NT2/D1 (cell line): ENCODE data around the gene GNG7.
"Not testable (repeated sequence)": the region's sequence is repeated elsewhere in the genome, so short reads cannot be mapped to it uniquely, and the experiment has no call there.

ENCODE experiments used
- DNase-seq: peaks from one replicate; pipeline ENCODE4 v3.0.0-alpha.2; 2011; ENCODE audit warnings: low read depth, low spot score
- H3K27me3 ChIP-seq: 2 replicates; pipeline ENCODE4 v1.6.0; 2011; ENCODE audit warnings: mild to moderate bottlenecking; ENCODE audit not compliant: insufficient read length, insufficient read depth
- H3K36me3 ChIP-seq: 2 replicates; pipeline ENCODE4 v1.6.1; 2011; ENCODE audit warnings: mild to moderate bottlenecking, low read length, mixed read lengths; ENCODE audit not compliant: insufficient read depth, insufficient read length
- H3K4me1 ChIP-seq: 2 replicates; pipeline ENCODE4 v1.5.1; 2011; ENCODE audit not compliant: insufficient read depth, insufficient read length
- H3K4me3 ChIP-seq: 2 replicates; pipeline ENCODE4 v1.5.1; 2011; ENCODE audit warnings: low read depth; ENCODE audit not compliant: insufficient read length
- H3K9ac ChIP-seq: 2 replicates; pipeline ENCODE4 v1.6.0; 2011; ENCODE audit warnings: low read depth; ENCODE audit not compliant: insufficient read length
- H3K9me3 ChIP-seq: 2 replicates; pipeline ENCODE4 v1.5.1; 2011; ENCODE audit warnings: mild to moderate bottlenecking, low read length; ENCODE audit not compliant: insufficient read depth
- SUZ12 ChIP-seq: IDR thresholded peaks from 2 replicates; pipeline ENCODE4 v1.6.1; 2011; ENCODE audit not compliant: insufficient read length, insufficient read depth; ENCODE audit errors: extremely low read depth
- YY1 ChIP-seq: IDR thresholded peaks from 2 replicates; pipeline ENCODE4 v1.6.1; 2011; ENCODE audit not compliant: insufficient read length, insufficient read depth
- ZNF274 ChIP-seq: IDR thresholded peaks from 2 replicates; pipeline ENCODE4 v1.6.1; 2011; ENCODE audit warnings: mild to moderate bottlenecking, low read depth, low read length

GNG7 gene

DNA sequence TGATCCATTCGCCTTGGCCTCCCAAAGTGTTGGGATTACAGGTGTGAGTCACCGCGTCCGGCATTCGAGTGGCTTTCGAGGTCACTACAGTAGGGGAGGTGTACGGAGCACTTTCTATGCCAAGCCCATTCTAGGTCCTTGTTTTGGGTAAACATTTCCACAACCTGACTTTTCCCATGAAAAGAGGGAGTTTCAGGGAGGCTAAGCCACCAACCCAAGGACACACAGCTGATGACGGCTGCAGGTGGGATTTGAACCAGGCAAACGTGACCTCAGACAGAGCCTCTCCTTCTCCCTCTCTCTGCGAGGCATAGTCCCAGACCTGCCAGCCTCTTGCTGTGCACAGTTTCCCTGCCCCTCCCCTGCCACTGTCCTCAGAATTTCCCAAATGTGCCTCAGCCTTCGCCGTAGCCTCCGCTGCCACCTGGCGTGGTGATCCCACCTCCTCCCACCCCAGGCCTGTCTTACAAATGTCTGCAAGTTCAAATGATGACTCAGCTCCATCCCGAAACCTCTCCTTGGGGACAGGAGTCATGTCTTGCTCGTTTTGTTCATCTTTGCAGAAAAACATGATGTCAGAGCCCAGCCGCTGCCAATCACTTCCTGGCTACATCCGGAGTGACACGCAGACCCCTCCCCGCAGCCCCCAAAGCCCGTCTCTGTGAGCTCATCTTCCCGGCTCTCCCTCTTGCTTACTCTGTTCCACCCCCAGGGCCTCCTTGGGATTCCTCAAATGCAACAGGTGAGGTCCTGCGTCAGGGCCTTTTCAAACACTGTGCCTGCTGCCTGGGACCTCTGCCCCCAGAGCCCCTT, 233.2 kb downstream of the GNG7 start:
- TF ChIP-seq YY1: no peak
- no peak for TF ChIP-seq SUZ12
- TF ChIP-seq ZNF274: no peak
- Histone ChIP-seq H3K4me3 (peak overlapping the region; percentile 0), H3K9me3 (no peaks in the 10 kb centered on the region), H3K27me3 (no peaks in the 10 kb centered on the region), H3K9ac (peak overlapping the region; percentile 44), H3K4me1 (peaks cover 8% of the 10 kb centered on the region), H3K36me3 (no peaks in the 10 kb centered on the region)
- no peak for DNase-seq

DNA sequence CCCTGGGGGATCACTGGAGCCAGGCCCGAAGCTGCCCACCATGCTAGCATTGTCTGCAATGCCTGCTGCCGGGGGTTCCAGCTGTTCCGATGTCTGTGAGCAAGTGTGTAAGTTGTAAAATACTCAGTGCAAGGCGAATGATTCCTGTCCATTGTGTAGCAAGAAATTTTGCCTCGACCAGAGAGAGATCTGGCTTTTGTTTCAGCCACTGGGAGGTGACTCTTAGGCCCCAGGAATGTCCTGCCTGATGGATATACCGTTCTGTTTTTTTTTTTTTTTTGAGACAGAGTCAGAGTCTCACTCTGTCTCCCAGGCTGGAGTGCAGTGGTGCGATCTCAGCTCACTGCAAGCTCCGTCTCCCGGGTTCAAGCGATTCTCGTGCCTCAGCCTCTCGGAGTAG, 233.9 kb downstream of the GNG7 start:
- no peak for DNase-seq
- TF ChIP-seq SUZ12: no peak
- no peak for TF ChIP-seq YY1
- TF ChIP-seq ZNF274: no peak
- H3K27me3 ChIP-seq: no peaks in the 10 kb centered on the region
- peak overlapping the region; percentile 57 for H3K9ac ChIP-seq
- no peaks in the 10 kb centered on the region for H3K36me3 ChIP-seq
- H3K4me1 ChIP-seq: peaks cover 8% of the 10 kb centered on the region
- no peak overlapping the region for H3K4me3 ChIP-seq
- H3K9me3 ChIP-seq: no peaks in the 10 kb centered on the region

DNA sequence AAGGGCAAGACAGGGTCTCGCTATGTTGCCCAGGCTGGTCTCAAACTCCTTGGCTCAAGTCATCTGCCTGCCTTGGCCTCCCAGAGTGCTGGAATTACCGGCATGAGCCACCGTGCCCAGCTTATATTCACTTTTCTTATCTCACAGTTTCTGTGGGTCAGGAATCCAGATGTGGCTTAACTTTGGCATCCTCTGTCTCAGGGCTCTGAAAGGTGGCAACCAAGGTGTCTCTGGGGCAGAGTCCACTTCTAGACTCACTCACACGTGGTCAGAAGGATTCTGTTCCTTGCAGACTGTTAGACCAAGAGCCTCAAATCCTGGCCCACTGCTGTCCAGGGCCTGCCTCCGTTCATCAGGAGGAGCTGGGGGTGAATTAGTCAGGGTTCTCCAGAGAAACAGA, 238.1 kb downstream of the GNG7 start:
- H3K36me3 ChIP-seq: peaks cover 2% of the 10 kb centered on the region
- no peak for DNase-seq
- no peaks in the 10 kb centered on the region for H3K9me3 ChIP-seq
- no peak overlapping the region for H3K4me3 ChIP-seq
- TF ChIP-seq SUZ12 (no peak), YY1 (no peak), ZNF274 (no peak)
- peaks cover 8% of the 10 kb centered on the region for H3K4me1 ChIP-seq
- H3K9ac ChIP-seq: no peak overlapping the region
- no peaks in the 10 kb centered on the region for H3K27me3 ChIP-seq

DNA sequence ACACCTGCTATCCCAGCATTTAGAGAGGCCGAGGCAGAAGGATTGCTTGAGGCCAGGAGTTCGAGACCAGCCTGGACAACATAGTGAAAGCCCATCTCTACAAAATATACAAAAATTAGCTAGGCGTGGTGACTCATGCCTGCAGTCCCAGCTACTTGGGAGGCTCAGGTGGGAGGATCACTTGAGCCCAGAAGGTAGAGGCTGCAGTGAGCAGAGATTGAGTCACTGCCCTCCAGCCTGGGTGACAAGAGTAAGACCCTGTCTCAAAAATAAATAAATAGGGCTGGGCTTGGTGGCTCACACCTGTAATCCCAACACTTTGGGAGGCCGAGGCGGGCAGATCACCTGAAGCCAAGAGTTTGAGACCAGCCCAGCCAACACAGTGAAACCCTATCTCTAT, 238.8 kb downstream of the GNG7 start:
- not testable (repeated sequence) for H3K4me1 ChIP-seq, H3K36me3 ChIP-seq, DNase-seq, H3K27me3 ChIP-seq, H3K4me3 ChIP-seq, H3K9me3 ChIP-seq
- peak overlapping the region; percentile 62 for H3K9ac ChIP-seq

DNA sequence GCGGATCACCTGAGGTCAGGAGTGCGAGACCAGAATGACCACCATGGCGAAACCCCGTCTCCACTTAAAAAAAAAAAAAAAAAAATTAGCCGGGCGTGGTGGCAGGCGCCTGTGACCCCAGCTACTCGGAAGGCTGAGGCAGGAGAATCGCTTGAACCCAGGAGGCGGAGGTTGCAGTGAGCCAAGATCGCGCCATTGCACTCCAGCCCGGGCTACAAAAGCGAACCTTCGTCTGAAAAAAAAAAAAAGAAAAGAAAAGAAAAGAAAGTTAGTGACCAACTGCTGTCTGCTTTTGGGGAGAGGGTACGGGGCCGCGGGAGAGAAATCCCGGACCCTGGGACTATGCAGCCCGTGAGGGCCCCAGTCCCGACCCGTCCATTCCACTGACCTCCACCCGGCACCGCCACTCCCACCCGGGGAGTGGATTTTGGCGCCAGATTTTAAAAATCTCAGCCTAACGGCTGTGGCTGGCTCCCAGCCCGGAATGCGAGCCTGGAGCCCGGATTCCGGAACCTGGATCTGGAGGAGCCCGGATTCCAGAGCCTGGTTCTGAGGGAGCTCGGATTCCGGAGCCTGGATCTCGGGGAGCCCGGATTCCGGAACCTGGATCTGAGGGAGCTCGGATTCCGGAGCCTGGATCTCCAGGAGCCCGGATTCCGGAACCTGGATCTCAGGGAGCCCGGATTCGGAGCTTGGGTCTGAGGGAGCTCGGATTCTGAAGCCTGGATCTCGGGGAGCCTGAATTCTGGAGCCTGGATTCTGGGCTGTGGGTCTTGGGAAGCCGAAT, 239.7 kb downstream of the GNG7 start:
- DNase-seq: peak; percentile 99
- Histone ChIP-seq H3K9me3 (no peaks in the 10 kb centered on the region), H3K36me3 (peaks cover 4% of the 10 kb centered on the region), H3K4me3 (peak overlapping the region; percentile 64), H3K9ac (peak overlapping the region; percentile 89), H3K27me3 (no peaks in the 10 kb centered on the region), H3K4me1 (peaks cover 5% of the 10 kb centered on the region)
- TF ChIP-seq YY1: no peak
- TF ChIP-seq SUZ12: no peak
- TF ChIP-seq ZNF274: no peak

DNA sequence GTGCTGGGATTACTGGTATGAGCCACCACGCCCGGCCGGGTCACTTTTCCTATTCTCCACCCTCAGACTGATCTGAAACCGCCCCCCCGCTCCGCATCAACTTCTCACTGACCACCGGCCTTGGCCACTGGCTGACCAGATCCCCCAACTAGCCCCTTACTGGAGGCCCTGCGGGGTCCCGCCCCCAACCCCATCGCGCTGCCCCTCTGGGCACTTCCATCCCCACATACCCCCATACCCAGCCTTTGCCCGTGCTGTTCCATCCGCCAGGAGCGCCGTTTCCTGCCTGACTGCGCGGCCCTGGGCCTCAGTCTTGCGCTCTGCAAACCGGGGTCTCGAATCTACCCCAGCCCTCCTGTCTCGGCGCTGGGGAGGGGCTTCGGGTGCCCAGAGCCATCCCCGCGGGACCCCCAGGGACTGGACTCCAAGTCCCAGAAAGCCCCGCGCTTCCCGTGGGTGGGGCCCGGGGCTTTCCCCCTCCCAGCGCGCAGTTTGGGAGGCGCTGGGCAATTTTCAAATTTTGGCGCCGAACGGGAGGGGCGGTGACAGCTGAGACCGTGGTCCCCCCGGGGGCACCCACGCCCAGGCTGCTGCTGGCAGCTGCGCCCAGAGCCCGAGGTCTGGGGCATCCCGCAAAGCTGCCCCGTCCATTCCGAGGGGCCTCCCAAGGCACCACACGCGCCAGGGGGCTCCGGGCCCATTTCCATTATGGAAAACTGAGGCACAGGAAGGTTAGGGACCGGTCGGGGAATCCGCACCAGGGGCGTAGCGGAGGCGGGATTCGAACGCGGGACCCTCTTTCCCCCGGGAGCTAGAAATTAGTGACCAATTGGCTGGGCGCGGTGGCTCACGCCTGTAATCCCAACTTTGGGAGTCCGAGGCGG, 240.5 kb downstream of the GNG7 start:
- Histone ChIP-seq H3K4me3 (peak overlapping the region; percentile 64), H3K9ac (peak overlapping the region; percentile 89), H3K27me3 (no peaks in the 10 kb centered on the region), H3K9me3 (no peaks in the 10 kb centered on the region), H3K36me3 (peaks cover 4% of the 10 kb centered on the region), H3K4me1 (peaks cover 5% of the 10 kb centered on the region)
- no peak for DNase-seq
- no peak for TF ChIP-seq ZNF274
- TF ChIP-seq YY1: no peak
- TF ChIP-seq SUZ12: no peak
